ENCODE data around the gene EYA4.
A peak's percentile ranks its signal among the peaks of the same experiment; 100 is the strongest.

EYA4 gene

DNA sequence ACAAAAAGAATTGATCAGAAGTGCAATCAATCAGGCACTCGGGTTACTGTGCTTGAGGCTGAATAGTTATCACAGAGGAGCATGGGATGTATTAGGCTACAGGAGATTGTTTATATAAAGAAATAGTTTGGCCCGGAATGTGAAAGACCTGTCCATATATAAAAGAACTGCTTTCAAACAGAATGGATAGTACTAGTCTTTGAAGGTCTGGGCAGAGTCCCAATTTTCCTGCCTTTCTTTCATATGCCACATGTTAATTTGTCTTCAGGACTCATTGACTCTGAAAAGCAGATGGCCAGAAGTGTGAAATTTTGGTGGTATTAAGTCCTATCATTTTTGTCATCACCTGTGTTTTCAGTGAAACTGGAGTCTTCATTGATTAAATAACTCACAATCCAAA lies 314.5 kb downstream of the EYA4 start:
- TF ChIP-seq, protein P1, sequence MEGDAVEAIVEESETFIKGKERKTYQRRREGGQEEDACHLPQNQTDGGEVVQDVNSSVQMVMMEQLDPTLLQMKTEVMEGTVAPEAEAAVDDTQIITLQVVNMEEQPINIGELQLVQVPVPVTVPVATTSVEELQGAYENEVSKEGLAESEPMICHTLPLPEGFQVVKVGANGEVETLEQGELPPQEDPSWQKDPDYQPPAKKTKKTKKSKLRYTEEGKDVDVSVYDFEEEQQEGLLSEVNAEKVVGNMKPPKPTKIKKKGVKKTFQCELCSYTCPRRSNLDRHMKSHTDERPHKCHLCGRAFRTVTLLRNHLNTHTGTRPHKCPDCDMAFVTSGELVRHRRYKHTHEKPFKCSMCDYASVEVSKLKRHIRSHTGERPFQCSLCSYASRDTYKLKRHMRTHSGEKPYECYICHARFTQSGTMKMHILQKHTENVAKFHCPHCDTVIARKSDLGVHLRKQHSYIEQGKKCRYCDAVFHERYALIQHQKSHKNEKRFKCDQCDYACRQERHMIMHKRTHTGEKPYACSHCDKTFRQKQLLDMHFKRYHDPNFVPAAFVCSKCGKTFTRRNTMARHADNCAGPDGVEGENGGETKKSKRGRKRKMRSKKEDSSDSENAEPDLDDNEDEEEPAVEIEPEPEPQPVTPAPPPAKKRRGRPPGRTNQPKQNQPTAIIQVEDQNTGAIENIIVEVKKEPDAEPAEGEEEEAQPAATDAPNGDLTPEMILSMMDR (IDR thresholded peaks at IDR 0.05; ENCODE audit: low read length, missing control alignments): no peak

DNA sequence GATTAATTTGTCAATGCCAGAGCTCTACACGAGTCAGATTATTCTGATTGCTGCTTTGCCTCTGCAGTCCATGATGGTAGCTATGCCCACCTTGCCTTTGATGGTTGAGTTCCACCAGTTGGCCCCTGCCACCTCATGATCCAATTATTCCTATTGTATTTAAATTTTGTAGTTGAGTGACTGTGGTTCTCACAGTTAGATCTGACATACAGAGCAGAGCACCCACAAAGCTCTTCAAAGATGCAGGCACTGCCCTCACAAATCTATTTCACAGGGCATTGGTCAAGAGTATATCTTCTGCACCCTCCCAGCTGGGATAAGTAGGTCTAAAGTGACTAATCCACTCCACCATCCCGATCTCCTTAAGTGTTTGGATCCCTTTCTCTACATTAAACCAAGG lies 318.8 kb downstream of the EYA4 start:
- H3K4me3 ChIP-seq (replicated peaks; ENCODE audit: low read depth, low read length): no peak overlapping the region
- no peak for DNase-seq (ENCODE audit: low read depth)
- TF ChIP-seq, protein P1 (IDR thresholded peaks at IDR 0.05; ENCODE audit: low read length, missing control alignments): no peak

More for the DNA sequence above, 314.5 kb downstream of the EYA4 start:
- DNase-seq (ENCODE audit: low read depth): no peak
- no peak overlapping the region for H3K4me3 ChIP-seq (replicated peaks; ENCODE audit: low read depth, low read length)

DNA sequence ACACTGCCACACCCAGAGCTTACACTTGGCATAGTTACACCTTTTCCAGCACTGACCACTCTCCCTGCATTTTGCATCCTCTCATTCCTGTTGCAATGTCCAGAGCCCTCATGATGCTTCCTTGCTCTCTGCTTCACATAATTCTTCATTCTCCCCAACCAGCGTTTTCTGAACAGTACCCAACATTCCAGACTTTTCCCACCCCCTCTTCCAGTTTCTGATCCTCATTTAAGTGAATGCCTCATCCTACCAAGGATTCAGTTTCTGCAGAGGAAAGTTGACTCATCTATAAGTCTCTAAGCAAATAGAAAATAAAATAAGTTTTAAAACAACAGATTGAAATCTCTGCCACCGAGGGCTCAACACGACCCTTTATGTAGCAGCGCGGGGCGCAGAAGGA lies 326.5 kb downstream of the EYA4 start:
- DNase-seq (ENCODE audit: low read depth): no peak
- no peak overlapping the region for H3K4me3 ChIP-seq (replicated peaks; ENCODE audit: low read depth, low read length)
- TF ChIP-seq, protein P1 (IDR thresholded peaks at IDR 0.05; ENCODE audit: low read length, missing control alignments): no peak

DNA sequence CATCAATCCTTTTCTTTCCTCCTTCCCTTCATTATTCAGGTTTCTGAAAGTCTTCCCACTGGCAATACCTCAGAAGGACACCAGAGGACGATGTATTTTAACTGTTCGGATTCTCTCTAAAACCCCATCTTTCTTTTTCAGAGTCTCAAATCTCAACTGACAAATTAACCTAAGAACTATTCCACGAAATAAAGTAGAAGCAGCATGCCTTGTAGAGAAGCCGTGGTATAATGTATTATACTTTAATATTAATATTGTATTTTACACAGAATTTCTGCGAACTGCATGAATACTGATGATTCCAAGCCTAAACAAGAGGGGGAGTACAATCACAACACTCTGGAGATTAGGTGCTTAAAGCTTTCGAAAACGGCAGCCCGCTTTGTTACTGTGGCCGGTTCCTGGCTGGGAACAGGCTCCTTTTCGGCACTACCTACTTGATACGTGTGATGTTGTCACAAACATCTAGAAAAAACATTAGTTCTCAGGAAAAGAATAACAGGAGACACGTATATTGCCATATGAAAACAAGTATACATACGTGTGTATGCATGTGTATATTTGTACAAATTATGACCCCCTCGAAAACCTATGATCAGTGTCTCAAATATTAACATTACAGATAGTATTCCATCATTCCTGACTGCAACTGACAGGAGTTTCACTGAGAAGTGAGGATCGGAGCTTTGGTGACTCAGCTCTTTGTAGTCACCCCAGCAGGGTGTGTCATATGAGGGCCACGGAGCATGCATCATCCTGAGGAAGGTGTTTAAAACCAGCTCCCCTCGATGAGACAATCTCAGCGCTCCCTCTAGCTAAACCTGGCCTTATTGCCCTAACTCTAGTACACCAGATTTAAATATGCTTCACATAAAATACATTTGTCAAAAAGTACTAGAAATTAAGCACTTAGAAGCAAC lies 328.1 kb downstream of the EYA4 start:
- TF ChIP-seq, protein P1 (IDR thresholded peaks at IDR 0.05; ENCODE audit: low read length, missing control alignments): peak; percentile 99
- H3K4me3 ChIP-seq (replicated peaks; ENCODE audit: low read depth, low read length): peak overlapping the region; percentile 50
- peak; percentile 86 for DNase-seq (ENCODE audit: low read depth)

DNA sequence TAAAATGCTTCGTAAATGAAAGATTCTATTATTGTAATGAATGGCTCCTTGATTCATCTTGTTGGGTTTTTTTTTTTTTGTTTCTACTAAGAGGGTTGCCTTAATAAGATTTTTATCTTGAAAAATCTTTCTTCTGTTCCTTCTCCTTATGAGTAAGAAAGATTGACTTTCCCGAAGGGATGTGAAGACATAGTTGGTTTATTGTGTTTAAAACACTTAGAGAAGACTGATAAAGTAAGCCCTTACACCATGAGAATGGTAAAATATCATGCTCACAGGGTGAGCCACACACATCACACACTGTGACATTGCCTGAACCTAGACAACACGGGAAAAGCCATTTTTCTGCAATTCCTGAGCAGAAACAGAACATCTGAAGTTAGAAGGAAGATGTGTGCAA lies 330.5 kb downstream of the EYA4 start:
- TF ChIP-seq, protein P1 (IDR thresholded peaks at IDR 0.05; ENCODE audit: low read length, missing control alignments): no peak
- no peak overlapping the region for H3K4me3 ChIP-seq (replicated peaks; ENCODE audit: low read depth, low read length)
- no peak for DNase-seq (ENCODE audit: low read depth)

DNA sequence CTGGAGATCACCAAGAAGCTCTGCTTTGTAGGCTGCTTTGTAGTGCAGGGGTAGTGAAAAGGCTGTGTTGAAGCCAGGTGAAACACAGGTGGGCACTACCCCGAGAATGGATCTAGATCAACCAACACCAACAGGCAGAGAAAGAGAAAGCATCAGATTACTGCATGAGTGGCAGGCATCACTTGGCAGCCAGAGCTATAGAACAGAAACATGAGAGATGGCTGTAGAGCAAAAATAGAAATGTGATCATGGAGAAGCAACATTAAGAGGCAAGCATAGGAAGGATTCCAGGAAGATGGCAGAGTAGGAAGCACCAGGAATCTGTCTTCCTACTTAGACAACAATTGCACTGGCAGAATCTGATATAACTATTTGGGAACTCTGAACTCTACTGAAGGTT lies 336.7 kb downstream of the EYA4 start:
- TF ChIP-seq, protein P1 (IDR thresholded peaks at IDR 0.05; ENCODE audit: low read length, missing control alignments): no peak
- no peak for DNase-seq (ENCODE audit: low read depth)
- no peak overlapping the region for H3K4me3 ChIP-seq (replicated peaks; ENCODE audit: low read depth, low read length)

Measured in fibroblast of pulmonary artery (primary cell).